ENCODE data around the gene DAPP1. TPM values are rescaled to one million over a fixed set of nuclear protein-coding genes. Genes with fewer than 3 reads are reported as not detected.

DAPP1 gene
- total and polyA plus RNA-seq, 2 donors (not counting 3 experiments of a cell fraction or from before 2014, with no cell fraction given) = not detected

DNA sequence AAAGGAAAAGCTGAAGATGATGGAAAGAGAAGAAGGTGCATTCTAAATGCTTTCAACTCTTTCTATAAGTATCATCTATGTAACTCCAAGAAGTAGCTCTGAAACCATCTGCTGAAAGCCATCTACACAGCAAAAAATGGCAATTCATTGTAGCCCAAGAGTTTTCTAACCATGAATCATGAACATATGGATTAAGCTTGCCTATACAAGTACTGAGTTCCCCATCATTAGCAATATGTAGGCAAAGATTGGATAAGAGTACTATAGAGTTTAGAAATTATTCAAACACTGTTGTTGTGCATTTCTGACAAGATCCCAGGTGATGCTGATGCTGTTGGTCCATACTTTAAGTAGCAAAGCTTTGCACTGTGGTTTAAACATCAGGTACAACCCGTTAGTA is 11.2 kb downstream of the DAPP1 start:
- Histone ChIP-seq H3K36me3 (ENCODE audit: control insufficient read depth in 2 of 2, extremely low read depth in 1 of 2, insufficient read depth in 2 of 2, low read length in 2 of 2) (no peaks in the 10 kb centered on the region), H3K9ac (replicated peaks; ENCODE audit: extremely low read depth, insufficient read depth, low read length) (no peak overlapping the region), H3K79me2 (ENCODE audit: control insufficient read depth, insufficient read depth, low read length) (no peaks in the 10 kb centered on the region), H3K9me3 (replicated peaks; ENCODE audit: control insufficient read depth, insufficient read depth, low read length) (no peaks in the 10 kb centered on the region), H3K4me2 (ENCODE audit: insufficient read depth, low read length) (no peak overlapping the region), H3K9me1 (replicated peaks; ENCODE audit: control insufficient read depth, extremely low read depth, insufficient read depth, low read length) (no peaks in the 10 kb centered on the region), H3K27me3 (ENCODE audit: control insufficient read depth in 2 of 2, insufficient read depth in 2 of 2, low read length in 2 of 2) (no peaks in the 10 kb centered on the region), H3K27ac (ENCODE audit: insufficient read depth, low read depth, low read length) (no peak overlapping the region), H3K4me3 (replicated peaks in 1 of 3; ENCODE audit: insufficient read depth in 1 of 3, low read depth in 1 of 3, low read length in 3 of 3) (no peak overlapping the region), H4K20me1 (replicated peaks; ENCODE audit: control insufficient read depth, extremely low read depth, insufficient read depth, low read length) (no peaks in the 10 kb centered on the region), H2AFZ (ENCODE audit: low read depth, low read length) (no peak overlapping the region), H3K4me1 (ENCODE audit: control insufficient read depth, extremely low read depth, insufficient read depth, low read length) (no peaks in the 10 kb centered on the region)
- DNase-seq (ENCODE audit: low read depth, low spot score) = no peak
- intact Hi-C loops (cut with micrococcal nuclease) (no loop called here), dilution Hi-C loops (cut with MboI; ENCODE audit: extremely low pct_ligation_motif_present, low sequenced_read_pairs) (no loop called here)
- FAIRE-seq = no peak
- BruUV-seq (replicated peaks) = no TSS peak
- POLR2A ChIA-PET = no interaction called here
- TF ChIP-seq JUN (IDR thresholded peaks at IDR 0.05; ENCODE audit: borderline replicate concordance, insufficient read depth, insufficient read length, low read depth) (no peak), POLR2A (IDR thresholded peaks at IDR 0.05; ENCODE audit: low read depth, low read length) (no peak), FOS (IDR thresholded peaks at IDR 0.05; ENCODE audit: borderline replicate concordance, insufficient read depth, low read length) (no peak), MYC (IDR thresholded peaks at IDR 0.05; ENCODE audit: low read depth, low read length) (no peak), GATA2 (IDR thresholded peaks at IDR 0.05; ENCODE audit: insufficient read depth, insufficient read length, low read depth, low read length) (no peak), EZH2 (IDR thresholded peaks at IDR 0.05; ENCODE audit: borderline replicate concordance, low read depth, low read length, severe bottlenecking) (no peak), MAX (IDR thresholded peaks at IDR 0.05; ENCODE audit: insufficient read depth, insufficient read length) (no peak), POLR2AphosphoS5 (IDR thresholded peaks at IDR 0.05; ENCODE audit: insufficient read depth, low read depth, low read length) (no peak)
- TF ChIP-seq, protein P1, sequence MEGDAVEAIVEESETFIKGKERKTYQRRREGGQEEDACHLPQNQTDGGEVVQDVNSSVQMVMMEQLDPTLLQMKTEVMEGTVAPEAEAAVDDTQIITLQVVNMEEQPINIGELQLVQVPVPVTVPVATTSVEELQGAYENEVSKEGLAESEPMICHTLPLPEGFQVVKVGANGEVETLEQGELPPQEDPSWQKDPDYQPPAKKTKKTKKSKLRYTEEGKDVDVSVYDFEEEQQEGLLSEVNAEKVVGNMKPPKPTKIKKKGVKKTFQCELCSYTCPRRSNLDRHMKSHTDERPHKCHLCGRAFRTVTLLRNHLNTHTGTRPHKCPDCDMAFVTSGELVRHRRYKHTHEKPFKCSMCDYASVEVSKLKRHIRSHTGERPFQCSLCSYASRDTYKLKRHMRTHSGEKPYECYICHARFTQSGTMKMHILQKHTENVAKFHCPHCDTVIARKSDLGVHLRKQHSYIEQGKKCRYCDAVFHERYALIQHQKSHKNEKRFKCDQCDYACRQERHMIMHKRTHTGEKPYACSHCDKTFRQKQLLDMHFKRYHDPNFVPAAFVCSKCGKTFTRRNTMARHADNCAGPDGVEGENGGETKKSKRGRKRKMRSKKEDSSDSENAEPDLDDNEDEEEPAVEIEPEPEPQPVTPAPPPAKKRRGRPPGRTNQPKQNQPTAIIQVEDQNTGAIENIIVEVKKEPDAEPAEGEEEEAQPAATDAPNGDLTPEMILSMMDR (IDR thresholded peaks at IDR 0.05; ENCODE audit: extremely low read depth in 1 of 2, insufficient read depth in 1 of 2, low read depth in 1 of 2, low read length in 2 of 2) = no peak
- CTCF ChIA-PET = interaction anchor here (1.0 to 2.0 kb wide), 3 partner anchors 16 to 20 kb away, joined by 3 to 5 read pairs (median 5); no protein-coding TSS in a partner anchor
